GM23338 (cell line): ENCODE measurements around the gene PID1. TPM values are rescaled to one million over a fixed set of nuclear protein-coding genes. Genes with fewer than 3 reads are reported as not detected.

ENCODE experiments used
- ATAC-seq: fragments of 200-7000 bp; cut with Tn5 transposase; 3 replicates; pipeline ENCODE4 v1.9.1; 2020
- DNase-seq: peaks from one replicate; pipeline ENCODE4 v3.0.0-alpha.2; 2015; ENCODE audit warnings: low spot score
- H2AFZ ChIP-seq: fragments of 200-600 bp; sonication (generic); 2 replicates; pipeline ENCODE4 v1.8.0; 2016; ENCODE audit warnings: antibody characterized with exemption, mild to moderate bottlenecking, moderate library complexity
- H3F3A ChIP-seq: fragments of 200-600 bp; sonication (generic); replicated peaks from 2 replicates; pipeline ENCODE4 v1.8.0; 2017; ENCODE audit warnings: antibody characterized with exemption, mixed run types, low read depth
- H3K27ac ChIP-seq: fragments of 200-600 bp; sonication (generic); 2 replicates; pipeline ENCODE4 v1.6.1; 2016; ENCODE audit warnings: low read depth
- H3K27me3 ChIP-seq: fragments of 200-600 bp; sonication (generic); 2 replicates; pipeline ENCODE4 v1.8.0; 2016; ENCODE audit warnings: mild to moderate bottlenecking, mixed run types, moderate library complexity; ENCODE audit not compliant: insufficient read depth
- H3K36me3 ChIP-seq: fragments of 200-600 bp; sonication (generic); 2 replicates; pipeline ENCODE4 v1.8.0; 2016; ENCODE audit warnings: mild to moderate bottlenecking; ENCODE audit not compliant: insufficient read depth
- H3K4me1 ChIP-seq: fragments of 200-600 bp; sonication (generic); 2 replicates; pipeline ENCODE4 v1.8.0; 2016; ENCODE audit warnings: mild to moderate bottlenecking, moderate library complexity; ENCODE audit not compliant: insufficient read depth
- H3K4me2 ChIP-seq: fragments of 200-600 bp; sonication (generic); 2 replicates; pipeline ENCODE4 v1.7.1; 2017; ENCODE audit warnings: mixed run types
- H3K4me3 ChIP-seq: fragments of 200-600 bp; sonication (generic); 2 replicates; pipeline ENCODE4 v1.6.1; 2016; ENCODE audit warnings: mixed run types
- H3K79me2 ChIP-seq: fragments of 200-600 bp; sonication (generic); replicated peaks from 2 replicates; pipeline ENCODE4 v1.8.0; 2017; ENCODE audit warnings: mild to moderate bottlenecking; ENCODE audit not compliant: insufficient read depth
- H3K9me2 ChIP-seq: fragments of 200-600 bp; sonication (generic); 2 replicates; pipeline ENCODE4 v1.8.0; 2017; ENCODE audit not compliant: insufficient read depth
- H4K20me1 ChIP-seq: fragments of 200-600 bp; sonication (generic); replicated peaks from 2 replicates; pipeline ENCODE4 v1.8.0; 2017; ENCODE audit warnings: mild to moderate bottlenecking; ENCODE audit not compliant: insufficient read depth
- H3K27ac Mint-ChIP-seq: 2 replicates; pipeline ENCODE4 v1.8.0; 2020; ENCODE audit warnings: inconsistent platforms, mild to moderate bottlenecking, moderate library complexity, mixed read lengths
- H3K27me3 Mint-ChIP-seq: 3 replicates; pipeline ENCODE4 v1.8.0; 2022; ENCODE audit warnings: low read depth, mild to moderate bottlenecking, moderate library complexity, mixed read lengths, inconsistent platforms; ENCODE audit not compliant: insufficient read depth, poor library complexity
- H3K36me3 Mint-ChIP-seq: 3 replicates; pipeline ENCODE4 v1.8.0; 2021; ENCODE audit warnings: low read depth, mild to moderate bottlenecking, inconsistent platforms, moderate library complexity, mixed read lengths
- H3K4me1 Mint-ChIP-seq: 3 replicates; pipeline ENCODE4 v1.8.0; 2020; ENCODE audit warnings: mild to moderate bottlenecking, inconsistent platforms, mixed read lengths
- H3K4me3 Mint-ChIP-seq: 3 replicates; pipeline ENCODE4 v1.8.0; 2021; ENCODE audit warnings: moderate library complexity, mild to moderate bottlenecking, inconsistent platforms, mixed read lengths
- H3K9me3 Mint-ChIP-seq: 3 replicates; pipeline ENCODE4 v1.8.0; 2020; ENCODE audit warnings: moderate library complexity, mild to moderate bottlenecking, inconsistent platforms, mixed read lengths
- ETS1 ChIP-seq: IDR thresholded peaks from 2 replicates; pipeline ENCODE4 v1.6.1; 2016; ENCODE audit warnings: antibody characterized with exemption
- EZH2 ChIP-seq: fragments of 200-600 bp; sonication (generic); IDR thresholded peaks from one replicate; pipeline ENCODE4 v1.8.0; 2017; ENCODE audit warnings: antibody characterized with exemption, mild to moderate bottlenecking, low read depth; ENCODE audit not compliant: unreplicated experiment
- EZH2phosphoT487 ChIP-seq: fragments of 200-600 bp; sonication (generic); IDR thresholded peaks from one replicate; pipeline ENCODE4 v1.8.1; 2018; ENCODE audit warnings: antibody characterized with exemption; ENCODE audit not compliant: unreplicated experiment
- JUNB ChIP-seq: IDR thresholded peaks from one replicate; pipeline ENCODE4 v1.6.1; 2016; ENCODE audit warnings: antibody characterized with exemption; ENCODE audit not compliant: unreplicated experiment
- NANOG ChIP-seq: IDR thresholded peaks from 2 replicates; pipeline ENCODE4 v1.6.1; 2016; ENCODE audit warnings: antibody characterized with exemption, borderline replicate concordance
- REST ChIP-seq: IDR thresholded peaks from one replicate; pipeline ENCODE4 v1.6.1; 2018; ENCODE audit warnings: antibody characterized with exemption; ENCODE audit not compliant: unreplicated experiment
- STAT1 ChIP-seq: IDR thresholded peaks from one replicate; pipeline ENCODE4 v1.6.1; 2016; ENCODE audit warnings: antibody characterized with exemption; ENCODE audit not compliant: unreplicated experiment
- ZNF114 ChIP-seq: fragments of 250-450 bp; sonication (Bioruptor Pico); IDR thresholded peaks from 2 replicates; pipeline ENCODE4 v1.5.0; 2020; ENCODE audit warnings: mild to moderate bottlenecking, moderate library complexity
- ZNF331 ChIP-seq: fragments of 250-450 bp; sonication (Bioruptor Pico); IDR thresholded peaks from 2 replicates; pipeline ENCODE4 v1.5.0; 2020; ENCODE audit warnings: low read depth, mild to moderate bottlenecking, moderate library complexity
- polyA plus RNA-seq: library from polyadenylated mRNA; unstranded; fragments of >200 nt; fragmentation: Nextera tagmentation; extraction: Ambion mirVana; gene quantifications from 2 replicates; pipeline ENCODE4 v1.2.1, GENCODE V29; 2016
- total RNA-seq: library from RNA; depleted of rRNA; stranded (reverse); fragments of >200 nt; shearing (Covaris generic); gene quantifications from 2 replicates; pipeline ENCODE4 v1.2.3, GENCODE V29; 2014
- TF ChIP-seq, protein P1 (sequence below), 2 experiments: fragments of 200-600 bp in 1 of 2; sonication (generic) in 1 of 2; conservative IDR thresholded peaks; 2 replicates each; pipeline versions ENCODE4 v1.5.1 to v1.6.1; 2016 to 2017; ENCODE audit warnings: antibody characterized with exemption in 2 of 2, low read depth in 2 of 2, mild to moderate bottlenecking in 2 of 2, moderate library complexity in 1 of 2

PID1 gene
- total and polyA plus RNA-seq, 2 experiments from 2014 or later = 1.7 to 2.4 TPM

GRCh38 chr2:229059331-229060033, 211.6 kb downstream of the PID1 start:
- no peaks in the 10 kb centered on the region for H4K20me1 ChIP-seq
- no peak overlapping the region for H2AFZ ChIP-seq
- H3K27ac ChIP-seq = no peak overlapping the region
- H3K4me1 ChIP-seq = no peaks in the 10 kb centered on the region
- Mint-ChIP-seq H3K27me3 (no peaks in the 10 kb centered on the region), H3K36me3 (no peaks in the 10 kb centered on the region), H3K4me3 (no peak overlapping the region), H3K4me1 (peaks cover 11% of the 10 kb centered on the region; the same call in 2 of the 3 replicates), H3K27ac (no peak overlapping the region), H3K9me3 (no peaks in the 10 kb centered on the region)
- H3K36me3 ChIP-seq = no peaks in the 10 kb centered on the region
- no peaks in the 10 kb centered on the region for H3K79me2 ChIP-seq
- ATAC-seq (no peak), DNase-seq (no peak)
- no peaks in the 10 kb centered on the region for H3F3A ChIP-seq
- no peak overlapping the region for H3K4me2 ChIP-seq
- H3K4me3 ChIP-seq = no peak overlapping the region
- no peaks in the 10 kb centered on the region for H3K9me2 ChIP-seq
- no peaks in the 10 kb centered on the region for H3K27me3 ChIP-seq
- no peak for TF ChIP-seq ETS1

- DNase-seq (no peak), ATAC-seq (no peak)
- Histone ChIP-seq H3K9me2 (no peaks in the 10 kb centered on the region), H3F3A (no peaks in the 10 kb centered on the region), H4K20me1 (no peaks in the 10 kb centered on the region), H3K4me1 (no peaks in the 10 kb centered on the region), H3K27me3 (no peaks in the 10 kb centered on the region), H3K27ac (no peak overlapping the region), H2AFZ (no peak overlapping the region), H3K4me2 (no peak overlapping the region), H3K79me2 (no peaks in the 10 kb centered on the region), H3K4me3 (no peak overlapping the region), H3K36me3 (no peaks in the 10 kb centered on the region)
- Mint-ChIP-seq H3K9me3 (no peaks in the 10 kb centered on the region), H3K4me3 (no peak overlapping the region), H3K36me3 (no peaks in the 10 kb centered on the region), H3K27me3 (no peaks in the 10 kb centered on the region), H3K27ac (no peak overlapping the region; the same call in 1 of the 2 replicates), H3K4me1 (peaks cover 11% of the 10 kb centered on the region; the same call in 2 of the 3 replicates)
- TF ChIP-seq NANOG (no peak), STAT1 (no peak), JUNB (no peak), ZNF331 (CRISPR knock-in tag) (no peak)
- TF ChIP-seq, protein P1, sequence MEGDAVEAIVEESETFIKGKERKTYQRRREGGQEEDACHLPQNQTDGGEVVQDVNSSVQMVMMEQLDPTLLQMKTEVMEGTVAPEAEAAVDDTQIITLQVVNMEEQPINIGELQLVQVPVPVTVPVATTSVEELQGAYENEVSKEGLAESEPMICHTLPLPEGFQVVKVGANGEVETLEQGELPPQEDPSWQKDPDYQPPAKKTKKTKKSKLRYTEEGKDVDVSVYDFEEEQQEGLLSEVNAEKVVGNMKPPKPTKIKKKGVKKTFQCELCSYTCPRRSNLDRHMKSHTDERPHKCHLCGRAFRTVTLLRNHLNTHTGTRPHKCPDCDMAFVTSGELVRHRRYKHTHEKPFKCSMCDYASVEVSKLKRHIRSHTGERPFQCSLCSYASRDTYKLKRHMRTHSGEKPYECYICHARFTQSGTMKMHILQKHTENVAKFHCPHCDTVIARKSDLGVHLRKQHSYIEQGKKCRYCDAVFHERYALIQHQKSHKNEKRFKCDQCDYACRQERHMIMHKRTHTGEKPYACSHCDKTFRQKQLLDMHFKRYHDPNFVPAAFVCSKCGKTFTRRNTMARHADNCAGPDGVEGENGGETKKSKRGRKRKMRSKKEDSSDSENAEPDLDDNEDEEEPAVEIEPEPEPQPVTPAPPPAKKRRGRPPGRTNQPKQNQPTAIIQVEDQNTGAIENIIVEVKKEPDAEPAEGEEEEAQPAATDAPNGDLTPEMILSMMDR (conservative IDR thresholded peaks at IDR 0.05; ENCODE audit: low read depth in 2 of 2) = no peak
Observed at GRCh38 chr2:229057976-229058553, 213.0 kb downstream of the PID1 start.

- Histone ChIP-seq H3K4me1 (no peaks in the 10 kb centered on the region), H3K27ac (no peak overlapping the region), H3K4me3 (no peak overlapping the region), H3K9me2 (no peaks in the 10 kb centered on the region), H4K20me1 (no peaks in the 10 kb centered on the region), H3F3A (no peaks in the 10 kb centered on the region), H3K36me3 (no peaks in the 10 kb centered on the region), H3K79me2 (no peaks in the 10 kb centered on the region), H3K27me3 (no peaks in the 10 kb centered on the region), H2AFZ (no peak overlapping the region), H3K4me2 (no peak overlapping the region)
- H3K4me3 Mint-ChIP-seq = no peak overlapping the region
- DNase-seq (no peak), ATAC-seq (no peak)
- peaks cover 11% of the 10 kb centered on the region; the same call in 2 of the 3 replicates for H3K4me1 Mint-ChIP-seq
- no peak overlapping the region for H3K27ac Mint-ChIP-seq
- H3K36me3 Mint-ChIP-seq = no peaks in the 10 kb centered on the region
- no peaks in the 10 kb centered on the region for H3K9me3 Mint-ChIP-seq
- no peaks in the 10 kb centered on the region for H3K27me3 Mint-ChIP-seq
- no peak for TF ChIP-seq EZH2
- no peak for TF ChIP-seq REST
- TF ChIP-seq EZH2phosphoT487 = no peak
- no peak for TF ChIP-seq STAT1
- no peak for TF ChIP-seq ZNF114 (CRISPR knock-in tag)
- TF ChIP-seq JUNB = no peak
Observed at GRCh38 chr2:229054311-229054710, 216.8 kb downstream of the PID1 start.
